Loucy (cell line): ENCODE measurements around the gene SPACA9.

Experiments
- EZH2phosphoT487 ChIP-seq: fragments of 200-600 bp; IDR thresholded peaks from 2 replicates; pipeline ENCODE4 v1.6.1; 2018; ENCODE audit warnings: antibody characterized with exemption, mild to moderate bottlenecking, moderate library complexity, borderline replicate concordance
- TF ChIP-seq, protein P1 (sequence below): fragments of 200-600 bp; sonication (generic); conservative IDR thresholded peaks from 2 replicates; pipeline ENCODE4 v1.5.1; 2014; ENCODE audit warnings: mild to moderate bottlenecking, antibody characterized with exemption, low read length

DNA sequence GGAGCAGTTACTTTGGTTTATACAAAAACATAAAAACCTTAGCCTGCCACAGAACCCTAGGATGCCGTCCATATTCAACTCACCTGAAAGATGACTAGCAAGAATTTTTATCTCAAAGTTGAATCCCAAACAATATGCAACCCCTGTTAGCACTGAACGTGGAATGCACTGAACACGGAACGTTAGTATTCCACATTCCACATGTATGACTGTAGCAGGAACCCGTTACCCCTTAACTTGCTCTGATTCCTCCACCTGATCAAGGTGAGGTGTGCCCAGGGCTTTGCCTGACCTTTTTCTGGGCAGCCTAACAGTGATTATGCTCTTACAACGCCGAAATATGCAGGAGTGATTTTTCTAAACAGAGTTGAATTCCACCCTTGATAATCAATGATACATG is 44.4 kb upstream of the SPACA9 start:
- TF ChIP-seq, protein P1, sequence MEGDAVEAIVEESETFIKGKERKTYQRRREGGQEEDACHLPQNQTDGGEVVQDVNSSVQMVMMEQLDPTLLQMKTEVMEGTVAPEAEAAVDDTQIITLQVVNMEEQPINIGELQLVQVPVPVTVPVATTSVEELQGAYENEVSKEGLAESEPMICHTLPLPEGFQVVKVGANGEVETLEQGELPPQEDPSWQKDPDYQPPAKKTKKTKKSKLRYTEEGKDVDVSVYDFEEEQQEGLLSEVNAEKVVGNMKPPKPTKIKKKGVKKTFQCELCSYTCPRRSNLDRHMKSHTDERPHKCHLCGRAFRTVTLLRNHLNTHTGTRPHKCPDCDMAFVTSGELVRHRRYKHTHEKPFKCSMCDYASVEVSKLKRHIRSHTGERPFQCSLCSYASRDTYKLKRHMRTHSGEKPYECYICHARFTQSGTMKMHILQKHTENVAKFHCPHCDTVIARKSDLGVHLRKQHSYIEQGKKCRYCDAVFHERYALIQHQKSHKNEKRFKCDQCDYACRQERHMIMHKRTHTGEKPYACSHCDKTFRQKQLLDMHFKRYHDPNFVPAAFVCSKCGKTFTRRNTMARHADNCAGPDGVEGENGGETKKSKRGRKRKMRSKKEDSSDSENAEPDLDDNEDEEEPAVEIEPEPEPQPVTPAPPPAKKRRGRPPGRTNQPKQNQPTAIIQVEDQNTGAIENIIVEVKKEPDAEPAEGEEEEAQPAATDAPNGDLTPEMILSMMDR: no peak
- no peak for TF ChIP-seq EZH2phosphoT487
